CD4-positive, alpha-beta T cell treated with Interferon gamma for 1 hour (primary cell): ENCODE results near the gene CCNH.

Experiments used
- DNase-seq: peaks from one replicate; pipeline ENCODE4 v3.0.0-alpha.2; 2020

CCNH gene

GRCh38 chr5:87354496-87354895 lies 58.2 kb downstream of the CCNH start:
- DNase-seq = no peak

- DNase-seq = no peak
Observed at GRCh38 chr5:87347841-87348240, 64.9 kb downstream of the CCNH start.

GRCh38 chr5:87347272-87347671 lies 65.5 kb downstream of the CCNH start:
- no peak for DNase-seq
